HepG2 (cell line): ENCODE results near the gene TRAPPC3. TPM values are rescaled to one million over a fixed set of nuclear protein-coding genes. Genes with fewer than 3 reads are reported as not detected.

Experiments used
- CHD4 ChIP-seq: fragments of 200-600 bp; sonication (generic); IDR thresholded peaks from 2 replicates; pipeline ENCODE4 v1.7.0; 2017; ENCODE audit warnings: mild to moderate bottlenecking, low read length, borderline replicate concordance
- CTCF ChIP-seq: sonication (generic); formaldehyde crosslinking; IDR thresholded peaks from 2 replicates; pipeline ENCODE4 v1.5.0; 2020; ENCODE audit warnings: mild to moderate bottlenecking, missing genetic modification reagents, moderate library complexity
- E2F2 ChIP-seq: sonication (generic); formaldehyde crosslinking; IDR thresholded peaks from 2 replicates; pipeline ENCODE4 v1.4.0; 2020; ENCODE audit warnings: missing genetic modification reagents, borderline replicate concordance
- ELF4 ChIP-seq: sonication (generic); formaldehyde crosslinking; IDR thresholded peaks from 2 replicates; pipeline ENCODE4 v1.5.0; 2020; ENCODE audit warnings: missing genetic modification reagents, mild to moderate bottlenecking, moderate library complexity, borderline replicate concordance
- HDAC1 ChIP-seq: sonication (generic); formaldehyde crosslinking; IDR thresholded peaks from 2 replicates; pipeline ENCODE4 v1.5.1; 2020; ENCODE audit warnings: mild to moderate bottlenecking, missing genetic modification reagents
- HNF4G ChIP-seq, 2 experiments: sonication (generic) in 1 of 2; formaldehyde crosslinking in 1 of 2; IDR thresholded peaks; 2 replicates each; pipeline versions ENCODE4 v1.4.0 to v1.6.1; 2011 to 2020; ENCODE audit warnings: borderline replicate concordance in 2 of 2, low read depth in 2 of 2, mild to moderate bottlenecking in 2 of 2, low read length in 1 of 2, missing genetic modification reagents in 1 of 2, moderate library complexity in 1 of 2
- LCORL ChIP-seq, 2 experiments: fragments of 450-650 bp in 1 of 2; sonication (generic) in 1 of 2; formaldehyde crosslinking in 1 of 2; IDR thresholded peaks; 2 replicates each; pipeline versions ENCODE4 v1.5.0 to v1.6.1; 2017 to 2020; ENCODE audit warnings: antibody characterized with exemption in 1 of 2, missing genetic modification reagents in 1 of 2
- MEIS2 ChIP-seq: sonication (generic); formaldehyde crosslinking; IDR thresholded peaks from 2 replicates; pipeline ENCODE4 v1.9.0; 2021; ENCODE audit warnings: mild to moderate bottlenecking, missing genetic modification reagents
- SMAD1 ChIP-seq: sonication (generic); formaldehyde crosslinking; IDR thresholded peaks from 2 replicates; pipeline ENCODE4 v1.4.0; 2020; ENCODE audit warnings: missing genetic modification reagents, low read depth, mild to moderate bottlenecking, borderline replicate concordance
- SOX13 ChIP-seq, 3 experiments: fragments of 450-650 bp in 1 of 3; sonication (generic) in 1 of 3; formaldehyde crosslinking in 1 of 3; IDR thresholded peaks in 2 of 3; conservative IDR thresholded peaks in 1 of 3; 2 replicates each; pipeline versions ENCODE4 v1.5.0 to v1.6.1; 2016 to 2020; ENCODE audit warnings: antibody characterized with exemption in 1 of 3, mild to moderate bottlenecking in 1 of 3, missing compliant biosample characterization in 1 of 3, missing genetic modification reagents in 1 of 3, moderate library complexity in 1 of 3
- THAP11 ChIP-seq: IDR thresholded peaks from 2 replicates; pipeline ENCODE4 v1.6.1; 2016; ENCODE audit warnings: missing biosample characterization, missing genetic modification reagents
- ZNF496 ChIP-seq: sonication (generic); formaldehyde crosslinking; IDR thresholded peaks from 2 replicates; pipeline ENCODE4 v1.8.1; 2023; ENCODE audit warnings: mild to moderate bottlenecking, moderate library complexity, missing genetic modification reagents; ENCODE audit not compliant: insufficient replicate concordance
- ZNF777 ChIP-seq: sonication (generic); formaldehyde crosslinking; IDR thresholded peaks from 2 replicates; pipeline ENCODE4 v1.4.0; 2020; ENCODE audit warnings: missing genetic modification reagents
- ZNF788 ChIP-seq: sonication (generic); formaldehyde crosslinking; IDR thresholded peaks from 2 replicates; pipeline ENCODE4 v1.5.0; 2020; ENCODE audit warnings: mild to moderate bottlenecking, missing genetic modification reagents, borderline replicate concordance
- polyA plus RNA-seq, 8 experiments: library from polyadenylated mRNA; depleted of rRNA in 3 of 8; stranded (reverse) in 7 of 8; unstranded in 1 of 8; fragments of >200 nt; fragmentation: Illumina TruSeq in 4 of 8; extraction: Trizol in 4 of 8; gene quantifications; 2 replicates each; pipeline versions ENCODE4 v1.2.1 to v1.2.3, GENCODE V29; 2011 to 2016; ENCODE audit warnings: low read depth in 4 of 8, missing spikeins in 1 of 8, mixed read lengths in 1 of 8; ENCODE audit not compliant: insufficient read depth in 1 of 8
- total RNA-seq, 5 experiments: library from RNA; depleted of rRNA; stranded (reverse); fragments of >200 nt; fragmentation: Illumina TruSeq; extraction: Trizol; gene quantifications; 2 replicates each; pipeline ENCODE4 v1.2.3, GENCODE V29; 2016; ENCODE audit warnings: low read depth in 1 of 5
- TF ChIP-seq, protein P1 (sequence below): sonication (generic); formaldehyde crosslinking; IDR thresholded peaks from 2 replicates; pipeline ENCODE4 v1.5.0; 2020; ENCODE audit warnings: mild to moderate bottlenecking, missing genetic modification reagents
- TF ChIP-seq, protein P2 (sequence below): IDR thresholded peaks from 2 replicates; pipeline ENCODE4 v1.6.1; 2016; ENCODE audit warnings: mild to moderate bottlenecking
- TF ChIP-seq, protein P3 (sequence below): sonication (generic); formaldehyde crosslinking; IDR thresholded peaks from 2 replicates; pipeline ENCODE4 v1.5.1; 2020; ENCODE audit warnings: mild to moderate bottlenecking, missing genetic modification reagents, moderate library complexity

Gene TRAPPC3
- total and polyA plus RNA-seq, 2 of the 13 experiments (the other 11 are each of a cell fraction or from before 2014, with no cell fraction given): 53.7 to 62.4 TPM

DNA sequence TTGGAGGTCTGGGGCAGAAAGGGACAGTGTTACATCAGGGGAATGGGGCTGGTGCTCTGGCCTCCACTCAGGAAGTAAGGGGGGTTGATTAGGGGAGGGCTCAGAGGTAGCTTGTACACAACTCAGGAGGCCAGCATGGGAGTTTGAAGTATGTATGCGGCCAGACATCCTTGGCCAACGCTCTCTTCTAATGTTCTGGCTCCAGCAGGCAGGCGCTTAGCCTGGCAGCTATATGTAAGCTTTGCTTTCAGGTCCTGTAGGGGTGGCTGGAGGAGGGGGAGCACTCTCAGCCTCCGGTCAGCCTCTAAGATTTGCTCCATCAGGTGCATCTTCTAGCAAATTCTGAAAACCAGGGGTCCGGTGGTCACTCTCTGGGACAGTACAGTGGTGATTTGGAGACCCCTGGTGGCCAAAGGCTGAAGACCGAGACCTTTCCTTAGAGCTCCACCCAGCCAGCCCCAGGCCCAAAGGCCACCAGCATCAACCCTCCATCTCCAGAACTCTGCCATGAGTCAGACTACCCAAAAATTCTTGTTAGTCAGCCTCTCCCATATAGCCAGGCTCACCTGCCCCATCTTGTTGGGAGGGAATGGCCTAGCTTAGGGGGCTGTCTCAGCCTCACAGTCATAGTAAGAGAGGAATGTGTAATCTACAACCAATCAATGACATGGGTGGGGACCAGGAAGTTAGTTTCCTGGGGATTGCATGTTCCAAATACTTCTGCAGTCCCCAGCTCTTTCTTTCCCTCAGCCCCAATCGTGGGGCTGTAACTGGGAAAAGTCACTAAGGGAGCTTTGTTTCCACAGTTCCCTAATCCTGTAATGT is 14.6 kb downstream of the TRAPPC3 start (continued):
- TF ChIP-seq E2F2 (CRISPR knock-in tag) (no peak), HDAC1 (CRISPR knock-in tag) (no peak), MEIS2 (no peak), LCORL (IDR thresholded peaks at IDR 0.05) (no peak), LCORL (CRISPR knock-in tag; IDR thresholded peaks at IDR 0.05) (0 out of 2 replicates have a peak, but pooled peaks have one; percentile 25), SMAD1 (CRISPR knock-in tag) (no peak), ZNF788 (CRISPR knock-in tag) (0 out of 2 replicates have a peak, but pooled peaks have one; percentile 66), SOX13 (IDR thresholded peaks at IDR 0.05) (no peak), SOX13 (CRISPR knock-in tag; conservative IDR thresholded peaks at IDR 0.05 in 1 of 2, IDR thresholded peaks at IDR 0.05 in 1 of 2) (no peak), ZNF777 (CRISPR knock-in tag) (no peak), CTCF (peak; percentile 89), HNF4G (IDR thresholded peaks at IDR 0.05; ENCODE audit: borderline replicate concordance, low read depth, low read length) (no peak; the same call in 1 of the 2 replicates), HNF4G (CRISPR knock-in tag; IDR thresholded peaks at IDR 0.05; ENCODE audit: borderline replicate concordance, low read depth) (no peak), THAP11 (CRISPR knock-in tag) (no peak), ELF4 (CRISPR knock-in tag) (no peak), CHD4 (no peak), ZNF496 (CRISPR knock-in tag) (no peak)
- TF ChIP-seq, protein P1, sequence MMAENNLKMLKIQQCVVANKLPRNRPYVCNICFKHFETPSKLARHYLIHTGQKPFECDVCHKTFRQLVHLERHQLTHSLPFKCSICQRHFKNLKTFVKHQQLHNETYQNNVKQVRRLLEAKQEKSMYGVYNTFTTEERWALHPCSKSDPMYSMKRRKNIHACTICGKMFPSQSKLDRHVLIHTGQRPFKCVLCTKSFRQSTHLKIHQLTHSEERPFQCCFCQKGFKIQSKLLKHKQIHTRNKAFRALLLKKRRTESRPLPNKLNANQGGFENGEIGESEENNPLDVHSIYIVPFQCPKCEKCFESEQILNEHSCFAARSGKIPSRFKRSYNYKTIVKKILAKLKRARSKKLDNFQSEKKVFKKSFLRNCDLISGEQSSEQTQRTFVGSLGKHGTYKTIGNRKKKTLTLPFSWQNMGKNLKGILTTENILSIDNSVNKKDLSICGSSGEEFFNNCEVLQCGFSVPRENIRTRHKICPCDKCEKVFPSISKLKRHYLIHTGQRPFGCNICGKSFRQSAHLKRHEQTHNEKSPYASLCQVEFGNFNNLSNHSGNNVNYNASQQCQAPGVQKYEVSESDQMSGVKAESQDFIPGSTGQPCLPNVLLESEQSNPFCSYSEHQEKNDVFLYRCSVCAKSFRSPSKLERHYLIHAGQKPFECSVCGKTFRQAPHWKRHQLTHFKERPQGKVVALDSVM (CRISPR knock-in tag): no peak
- TF ChIP-seq, protein P2, sequence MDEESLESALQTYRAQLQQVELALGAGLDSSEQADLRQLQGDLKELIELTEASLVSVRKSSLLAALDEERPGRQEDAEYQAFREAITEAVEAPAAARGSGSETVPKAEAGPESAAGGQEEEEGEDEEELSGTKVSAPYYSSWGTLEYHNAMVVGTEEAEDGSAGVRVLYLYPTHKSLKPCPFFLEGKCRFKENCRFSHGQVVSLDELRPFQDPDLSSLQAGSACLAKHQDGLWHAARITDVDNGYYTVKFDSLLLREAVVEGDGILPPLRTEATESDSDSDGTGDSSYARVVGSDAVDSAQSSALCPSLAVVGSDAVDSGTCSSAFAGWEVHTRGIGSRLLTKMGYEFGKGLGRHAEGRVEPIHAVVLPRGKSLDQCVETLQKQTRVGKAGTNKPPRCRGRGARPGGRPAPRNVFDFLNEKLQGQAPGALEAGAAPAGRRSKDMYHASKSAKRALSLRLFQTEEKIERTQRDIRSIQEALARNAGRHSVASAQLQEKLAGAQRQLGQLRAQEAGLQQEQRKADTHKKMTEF (CRISPR knock-in tag): peak; percentile 45; the same call in 1 of the 2 replicates
- TF ChIP-seq, protein P3, sequence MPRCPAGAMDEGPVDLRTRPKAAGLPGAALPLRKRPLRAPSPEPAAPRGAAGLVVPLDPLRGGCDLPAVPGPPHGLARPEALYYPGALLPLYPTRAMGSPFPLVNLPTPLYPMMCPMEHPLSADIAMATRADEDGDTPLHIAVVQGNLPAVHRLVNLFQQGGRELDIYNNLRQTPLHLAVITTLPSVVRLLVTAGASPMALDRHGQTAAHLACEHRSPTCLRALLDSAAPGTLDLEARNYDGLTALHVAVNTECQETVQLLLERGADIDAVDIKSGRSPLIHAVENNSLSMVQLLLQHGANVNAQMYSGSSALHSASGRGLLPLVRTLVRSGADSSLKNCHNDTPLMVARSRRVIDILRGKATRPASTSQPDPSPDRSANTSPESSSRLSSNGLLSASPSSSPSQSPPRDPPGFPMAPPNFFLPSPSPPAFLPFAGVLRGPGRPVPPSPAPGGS (CRISPR knock-in tag): no peak
